CD4-positive, alpha-beta T cell treated with Interleukin-15 for 1 hour (primary cell): Measurements from ENCODE around the gene FYN.

Experiments used
- DNase-seq: peaks from one replicate; pipeline ENCODE4 v3.0.0-alpha.2; 2020

The FYN gene

DNA sequence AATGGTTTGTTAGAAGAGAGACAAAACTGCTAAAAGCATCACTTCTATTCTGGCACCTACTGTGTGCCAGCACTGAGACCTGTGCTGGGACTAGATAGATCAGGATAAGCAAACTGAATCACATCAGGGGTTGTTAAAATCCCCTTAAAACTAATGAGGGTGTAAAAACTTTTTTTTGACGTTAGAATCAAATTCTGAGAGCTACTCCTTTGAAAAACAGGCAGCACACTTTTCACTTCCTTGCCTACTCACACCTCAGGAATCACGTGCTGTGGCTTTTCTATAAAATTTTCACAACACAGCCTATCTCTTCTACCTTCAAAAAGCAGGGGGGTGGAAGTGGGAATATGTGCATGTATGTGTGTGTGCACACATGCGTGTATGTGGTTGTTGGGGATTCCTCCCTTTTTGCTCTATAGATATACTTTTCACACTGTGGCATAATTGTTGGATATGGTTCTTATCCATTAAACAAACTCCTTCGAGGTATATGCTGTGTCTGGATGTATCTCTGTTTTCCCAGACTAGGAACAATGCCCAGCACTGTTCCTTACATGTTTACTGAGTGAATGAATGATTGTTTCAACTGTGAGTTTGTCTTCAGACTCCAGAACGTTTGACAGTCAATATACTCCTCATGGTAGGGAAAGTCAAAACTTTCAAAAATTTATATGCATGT is 105.4 kb downstream of the FYN start:
- peak; percentile 60 for DNase-seq

DNA sequence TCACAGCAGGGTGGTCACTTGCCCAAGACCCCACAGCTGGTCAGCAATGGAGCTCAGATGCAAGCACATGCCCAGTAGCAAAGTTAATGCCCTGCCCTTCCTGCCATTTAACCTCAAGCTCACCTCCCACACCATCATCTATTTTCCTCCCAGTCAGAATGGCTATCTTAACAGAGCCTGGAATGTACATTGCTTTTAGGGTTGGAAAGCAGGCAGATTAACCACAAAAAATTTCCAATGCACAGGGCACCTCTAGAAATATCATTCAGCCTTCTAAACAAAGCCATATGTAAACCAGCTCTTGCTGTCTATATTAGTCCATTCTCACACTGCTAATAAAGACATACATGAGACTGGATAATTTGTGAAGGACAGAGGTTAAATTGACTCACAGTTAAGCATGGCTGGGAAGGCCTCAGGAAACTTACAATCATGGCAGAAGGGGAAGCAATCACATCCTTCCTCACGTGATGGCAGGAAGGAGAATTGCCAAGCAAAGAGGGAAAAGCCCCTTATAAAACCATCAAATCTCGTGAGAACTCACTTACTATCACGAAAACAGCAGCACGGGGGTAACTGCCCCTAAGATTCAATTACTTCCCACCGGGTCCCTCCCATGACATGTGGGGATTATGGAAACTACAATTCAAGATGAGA is 106.9 kb downstream of the FYN start:
- no peak for DNase-seq

DNA sequence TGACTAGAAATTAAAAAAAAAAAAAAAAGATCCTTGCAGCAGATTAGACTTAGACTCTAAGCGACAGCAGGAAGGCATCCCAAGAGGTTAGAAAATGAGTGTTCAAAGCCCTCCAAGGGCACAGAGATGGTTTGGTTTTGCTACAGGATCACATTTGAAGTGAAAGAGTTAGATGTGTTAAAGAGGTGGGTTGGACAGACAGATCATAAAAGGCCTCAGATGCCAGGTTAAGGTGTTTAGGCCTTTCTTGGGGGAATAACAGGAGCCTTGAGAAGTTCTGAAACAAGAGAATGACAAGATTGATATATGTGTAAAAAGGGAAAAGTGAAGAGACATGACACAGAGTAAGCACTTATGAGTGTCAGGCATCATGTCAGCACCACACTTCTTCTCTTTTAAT is 107.5 kb downstream of the FYN start:
- no peak for DNase-seq

DNA sequence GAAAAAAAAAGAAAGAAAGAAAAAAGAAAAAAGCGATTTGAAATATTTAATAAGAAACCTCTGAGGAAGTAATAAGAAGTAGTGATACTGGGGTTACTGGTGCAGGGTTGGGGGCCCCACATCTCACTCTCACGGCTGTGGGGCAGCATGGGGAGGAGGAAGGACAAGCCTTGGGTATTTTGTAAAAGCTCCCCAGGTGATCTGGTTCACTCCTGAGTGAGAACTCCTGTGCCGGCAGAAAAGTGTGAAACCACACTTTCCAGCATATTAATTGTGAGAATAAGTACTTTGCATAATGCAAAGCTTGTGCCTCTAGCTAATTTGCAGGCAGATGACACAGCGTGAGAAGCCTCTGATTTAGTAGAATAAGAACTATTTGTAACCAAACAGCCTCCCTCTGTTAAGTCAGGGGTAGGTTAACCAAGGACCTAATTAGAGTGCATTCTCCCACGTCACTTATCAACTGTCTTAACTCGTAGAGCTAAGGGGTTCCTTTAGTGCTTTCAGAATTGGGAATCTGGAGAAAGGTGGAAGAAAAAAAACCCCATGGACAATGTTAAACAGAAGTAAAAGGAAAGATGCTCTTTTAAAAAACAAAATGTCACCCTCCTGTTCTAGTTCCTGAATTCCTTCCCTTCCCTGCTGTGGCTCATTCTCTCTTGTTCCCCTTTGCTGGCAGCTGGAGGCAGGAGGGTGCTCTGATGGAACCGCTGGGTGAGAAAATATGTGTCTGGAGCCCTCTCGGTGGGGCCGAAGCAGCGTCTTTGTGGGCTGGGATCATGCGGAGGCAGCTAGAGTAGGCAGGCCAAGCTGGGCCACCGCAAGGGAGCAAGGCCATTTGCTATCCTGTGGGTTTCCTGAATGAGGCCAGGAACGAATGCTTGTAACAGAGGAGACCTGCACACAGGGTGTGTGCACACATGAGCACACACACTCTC is 108.7 kb downstream of the FYN start:
- peak; percentile 57 for DNase-seq

DNA sequence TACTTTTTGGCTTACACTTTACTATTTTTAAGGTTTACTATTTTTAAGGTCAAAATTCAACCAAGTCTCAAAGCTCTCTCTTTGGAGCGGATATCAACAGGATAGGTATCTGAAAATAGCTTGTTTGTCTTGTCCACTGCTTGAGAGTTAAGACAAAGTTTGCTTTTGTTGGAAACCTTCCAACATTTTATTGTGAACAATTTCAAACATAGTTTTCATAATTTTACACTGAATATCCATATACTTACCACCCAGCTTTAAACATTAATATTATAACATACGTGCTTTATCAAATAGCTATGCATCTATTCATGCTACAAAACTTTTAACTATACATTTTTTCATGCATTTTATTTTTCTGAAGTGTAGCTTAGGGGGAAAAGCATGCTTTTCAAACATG is 109.9 kb downstream of the FYN start:
- no peak for DNase-seq

DNA sequence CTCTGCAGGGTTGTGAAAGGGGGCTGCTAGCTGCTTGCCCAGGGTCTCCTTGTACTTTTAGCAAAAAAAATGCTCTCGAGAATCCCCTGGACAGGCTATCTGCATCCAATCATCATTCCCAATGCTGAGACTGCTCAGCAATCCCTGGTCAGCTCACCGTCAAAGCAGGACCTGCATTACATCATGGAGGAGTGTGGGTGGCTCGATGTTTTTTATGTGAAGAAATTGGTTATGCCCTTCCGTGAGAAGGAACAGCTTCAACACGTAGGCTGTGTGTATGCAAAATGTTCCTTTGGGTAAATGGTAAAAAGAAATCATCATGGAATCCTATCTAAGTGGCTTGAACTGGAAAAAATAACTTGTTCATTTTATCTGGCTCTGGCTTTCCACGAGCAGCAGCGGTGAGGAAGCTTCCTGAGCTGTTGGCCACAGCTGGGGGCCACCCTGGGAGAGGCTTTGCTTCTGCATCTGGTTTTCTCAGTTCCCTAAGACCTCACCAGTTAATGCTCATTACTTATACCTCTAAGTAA is 111.4 kb downstream of the FYN start:
- no peak for DNase-seq

DNA sequence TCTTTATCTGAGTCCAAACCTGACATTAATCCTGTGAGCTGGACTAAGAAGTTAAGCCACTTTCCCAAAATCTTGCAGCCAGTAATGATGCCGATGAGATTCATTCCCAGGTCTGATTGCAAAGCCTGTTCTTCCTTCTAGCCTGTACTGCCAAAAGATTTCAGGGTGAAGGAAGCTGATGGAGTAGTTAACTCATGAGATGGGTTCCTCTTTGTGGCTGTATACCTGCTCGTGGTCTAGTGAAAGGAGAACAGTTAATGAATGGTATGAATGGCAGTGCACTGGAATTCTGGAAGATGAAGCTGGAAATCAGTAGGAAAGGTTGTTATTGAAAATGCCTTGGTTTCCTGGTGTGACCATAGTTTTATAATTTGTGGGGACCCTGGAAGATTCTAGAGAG is 112.0 kb downstream of the FYN start:
- no peak for DNase-seq

DNA sequence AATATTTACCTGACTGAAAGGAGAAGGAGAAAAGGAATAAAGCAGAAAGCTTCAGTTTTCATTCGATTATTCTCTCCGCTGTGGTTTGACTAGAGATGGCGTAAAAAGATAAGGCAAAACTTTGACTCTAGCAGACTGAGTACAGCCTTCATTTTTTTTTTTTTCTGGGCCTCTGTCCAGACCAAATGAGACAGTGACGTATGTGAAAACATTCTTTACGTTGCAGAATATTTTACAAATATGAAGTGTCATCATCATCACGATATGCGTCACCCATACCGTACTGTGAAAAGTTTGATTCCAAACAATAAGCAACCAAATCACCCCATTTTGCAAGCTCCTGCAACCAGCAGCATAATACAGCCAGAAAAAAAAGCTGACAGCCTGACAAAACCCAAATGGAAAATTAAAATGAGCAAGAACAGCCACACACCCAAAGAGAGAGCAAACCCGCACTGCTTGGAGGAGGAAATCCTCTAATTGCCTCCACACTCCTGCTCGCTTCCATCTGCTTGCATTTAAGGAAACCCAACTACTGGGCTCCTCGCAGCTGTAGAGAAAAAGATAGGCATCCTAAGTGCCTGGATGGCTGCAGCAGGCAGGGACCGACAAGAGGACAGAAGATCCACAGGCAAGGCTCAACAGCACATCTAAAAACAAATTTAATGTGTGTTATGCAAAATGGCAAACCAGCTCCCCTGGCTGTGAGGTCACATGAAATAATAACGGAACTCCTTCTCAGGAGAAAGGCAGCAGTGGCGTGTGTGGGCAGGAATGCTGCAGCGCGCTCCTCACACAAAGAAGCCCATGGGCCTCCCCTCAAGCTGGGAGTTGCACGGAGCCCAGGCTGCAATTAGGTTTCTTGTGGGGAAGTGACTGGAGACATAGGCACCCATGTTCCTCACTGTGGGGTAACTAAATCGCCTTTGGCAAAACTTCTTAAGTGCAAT is 113.1 kb downstream of the FYN start:
- peak; percentile 63 for DNase-seq

DNA sequence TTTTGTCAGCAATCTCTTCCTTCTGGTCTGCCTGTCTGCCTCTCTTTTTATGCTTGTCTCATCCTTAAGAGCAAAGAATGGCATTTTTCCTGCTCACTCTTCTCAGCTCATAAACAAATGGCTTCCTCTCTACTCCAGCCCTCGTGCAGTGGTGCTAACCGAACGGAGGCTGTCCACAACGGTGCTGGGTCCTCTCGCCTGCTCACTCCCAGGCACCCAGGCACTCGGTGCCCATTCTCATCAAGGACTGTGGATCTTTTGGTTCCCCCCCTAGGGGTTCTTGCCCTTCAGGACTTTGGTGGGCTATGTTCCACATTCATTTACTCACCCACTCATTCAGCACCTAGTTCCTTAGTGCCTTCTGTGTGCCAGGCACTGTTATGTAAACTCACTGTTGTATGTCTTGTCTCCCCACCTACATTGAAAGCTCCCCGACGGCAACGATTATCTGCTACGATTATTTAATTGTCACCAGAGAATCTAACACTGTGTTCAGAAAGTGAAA is 113.9 kb downstream of the FYN start:
- DNase-seq = peak; percentile 47

DNA sequence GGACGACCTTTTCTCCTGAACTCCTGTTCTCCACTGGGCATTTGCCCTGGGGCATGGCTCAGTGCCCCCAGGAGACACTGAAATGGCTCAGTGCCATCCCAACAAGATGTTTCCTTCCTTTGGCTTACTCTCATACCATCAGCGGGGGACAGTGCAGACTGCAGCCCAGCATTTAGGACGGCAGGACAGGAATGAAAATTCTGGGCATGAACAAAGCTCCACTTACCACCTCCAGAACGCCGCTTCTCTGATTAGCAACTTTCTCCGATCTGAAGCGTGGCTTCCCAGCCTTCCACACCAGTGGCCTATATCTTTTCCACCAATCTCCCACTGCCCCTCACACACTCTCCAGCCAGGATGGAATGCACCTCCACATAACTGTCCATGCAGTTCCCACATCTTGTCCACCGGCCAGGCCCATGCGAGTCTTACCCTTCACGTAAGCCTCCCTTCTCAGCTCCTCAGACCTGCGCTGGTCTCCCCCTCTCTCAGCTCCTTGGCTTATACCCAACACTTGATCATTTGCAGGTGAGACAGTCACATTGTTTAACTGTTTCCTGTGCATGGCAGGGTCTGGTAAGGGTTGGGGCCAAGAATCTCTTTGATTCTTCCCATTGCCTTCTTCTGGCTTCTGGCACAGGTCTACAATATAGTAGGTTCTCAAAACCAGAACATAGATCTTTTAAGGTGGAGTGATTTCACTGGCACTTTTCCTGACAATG is 114.5 kb downstream of the FYN start:
- DNase-seq = peak; percentile 52

DNA sequence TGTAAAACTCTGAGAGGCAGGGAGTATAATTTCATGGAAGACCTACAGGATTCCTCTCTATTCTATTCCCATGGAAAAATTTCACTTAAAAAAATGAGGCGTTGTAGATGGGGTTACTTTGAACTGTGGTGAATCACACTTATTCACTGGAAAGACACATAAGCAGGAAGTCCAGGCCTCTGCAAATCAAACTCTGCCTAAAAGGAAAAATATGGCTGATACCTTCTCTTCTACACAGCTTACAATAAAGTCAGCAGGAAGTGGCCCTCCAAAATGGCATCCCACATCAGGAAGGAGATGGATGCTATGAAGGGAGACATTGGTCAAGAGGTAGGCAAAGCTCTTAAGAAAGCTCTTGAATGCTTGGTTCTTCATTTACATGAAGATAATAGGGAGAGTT is 115.9 kb downstream of the FYN start:
- peak; percentile 49 for DNase-seq

DNA sequence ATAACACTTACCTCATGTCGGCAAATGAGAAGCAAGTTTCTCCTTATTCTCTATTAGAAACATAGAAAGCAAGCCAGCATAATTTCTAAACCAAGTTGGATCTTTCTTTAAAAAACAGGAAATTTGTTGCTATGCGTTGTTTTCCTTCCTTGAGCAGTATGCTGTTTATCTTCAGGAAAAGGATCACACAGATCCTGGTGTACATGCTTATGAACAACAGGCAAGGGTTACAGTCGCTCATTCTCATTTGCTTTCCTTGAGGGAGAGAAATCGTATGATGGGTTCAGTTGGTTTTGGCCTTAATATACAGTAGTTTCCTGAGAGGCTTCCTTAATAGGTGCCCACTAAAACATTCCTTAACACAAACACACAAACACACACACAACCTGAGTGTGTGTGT is 118.8 kb downstream of the FYN start:
- no peak for DNase-seq

DNA sequence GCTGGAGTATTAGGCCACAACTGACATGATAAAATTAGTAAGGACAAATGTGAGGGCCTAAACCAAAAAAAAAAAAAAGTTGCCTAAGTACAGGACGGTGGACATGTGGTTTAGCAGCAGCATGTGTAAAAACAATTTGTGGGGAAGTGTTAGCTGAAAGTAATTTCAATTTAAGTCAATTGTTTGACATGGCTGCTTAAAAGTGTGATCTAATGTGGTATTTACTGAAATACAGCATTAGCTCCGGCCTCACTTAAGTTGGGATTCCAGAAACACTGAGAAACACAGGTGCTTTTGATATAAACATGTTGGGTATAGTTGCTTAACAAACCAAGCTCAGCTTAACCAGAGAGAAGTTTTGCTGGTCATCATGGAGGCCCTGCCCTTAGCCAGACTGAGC is 119.7 kb downstream of the FYN start:
- no peak for DNase-seq

DNA sequence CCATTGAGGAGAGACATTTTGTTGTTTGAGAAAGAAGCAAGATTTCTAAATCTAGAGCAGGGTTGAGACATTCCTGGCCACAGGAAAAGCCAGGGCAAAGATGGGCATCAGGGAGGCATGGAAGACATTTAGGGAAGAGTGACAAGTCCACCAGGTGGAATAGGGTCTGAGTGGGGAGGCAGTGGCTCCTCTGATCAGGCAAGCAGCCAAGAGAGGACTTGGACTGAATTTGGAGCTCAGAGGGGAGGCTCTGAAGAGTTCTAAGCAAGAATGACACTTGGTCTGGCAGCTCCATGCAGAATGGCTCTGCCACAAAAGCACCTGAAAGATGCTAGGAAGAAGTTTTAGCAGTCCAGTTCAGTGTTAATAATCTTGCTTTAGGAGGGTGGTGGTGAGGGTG is 120.8 kb downstream of the FYN start:
- no peak for DNase-seq

DNA sequence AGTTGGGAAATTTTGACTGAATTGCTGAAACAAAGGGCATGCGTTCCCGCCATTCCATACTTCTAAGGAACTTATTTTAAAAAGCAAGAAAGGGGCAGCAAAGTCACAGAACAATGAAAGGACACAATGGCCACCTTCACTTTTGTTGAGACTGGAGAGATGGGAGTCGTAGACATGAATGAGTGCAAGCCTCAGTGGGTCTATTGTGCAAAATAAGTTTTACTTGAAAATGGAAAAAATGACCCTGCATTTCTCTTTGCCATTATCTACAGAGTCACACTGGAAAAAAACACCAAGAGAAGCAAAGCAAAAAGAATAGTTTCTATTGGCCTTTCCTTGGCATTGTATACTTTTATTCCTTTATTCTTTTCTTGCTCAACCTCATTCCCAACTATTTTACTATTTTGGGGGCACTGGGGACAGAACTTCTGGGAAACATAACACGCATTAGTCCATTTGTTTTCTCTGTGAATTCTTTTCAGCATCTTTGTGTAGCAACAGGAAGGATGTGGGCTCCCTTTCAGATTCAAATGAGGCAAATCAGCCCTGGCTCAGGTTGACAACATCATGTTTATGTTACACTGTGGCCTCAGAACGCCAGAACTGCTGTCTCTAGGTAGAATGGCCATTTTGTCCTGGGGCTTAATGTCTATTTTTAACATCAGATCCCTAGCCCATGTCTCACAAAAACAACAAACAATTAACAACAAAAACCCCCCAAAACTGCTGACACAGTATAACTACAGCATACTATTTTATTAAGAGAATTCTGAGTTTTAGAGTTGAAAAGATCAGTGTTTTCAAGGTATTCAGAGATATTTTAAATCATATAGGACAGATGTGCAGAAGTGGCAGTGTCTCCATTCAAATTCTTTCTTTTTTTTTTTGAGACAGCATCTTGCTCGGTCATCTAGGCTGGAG is 122.2 kb downstream of the FYN start:
- peak; percentile 81 for DNase-seq

DNA sequence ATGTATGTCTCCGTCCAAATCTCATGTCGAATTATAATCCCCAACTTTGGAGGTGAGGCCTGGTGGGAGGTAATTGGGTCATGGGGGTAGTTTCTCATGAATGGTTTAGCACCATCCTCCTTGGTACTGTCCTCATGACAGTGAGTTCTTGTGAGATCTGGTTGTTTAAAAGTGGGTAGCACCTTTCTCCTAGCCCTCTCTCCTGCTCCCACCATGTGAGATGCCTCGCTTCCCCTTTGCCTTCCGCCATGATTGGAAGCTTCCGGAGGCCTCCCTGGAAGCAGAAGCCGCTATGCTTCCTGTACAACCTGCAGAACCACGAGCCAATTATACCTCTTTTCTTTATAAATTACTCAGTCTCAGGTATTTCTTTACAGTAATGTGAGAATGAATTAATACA is 123.1 kb downstream of the FYN start:
- no peak for DNase-seq

DNA sequence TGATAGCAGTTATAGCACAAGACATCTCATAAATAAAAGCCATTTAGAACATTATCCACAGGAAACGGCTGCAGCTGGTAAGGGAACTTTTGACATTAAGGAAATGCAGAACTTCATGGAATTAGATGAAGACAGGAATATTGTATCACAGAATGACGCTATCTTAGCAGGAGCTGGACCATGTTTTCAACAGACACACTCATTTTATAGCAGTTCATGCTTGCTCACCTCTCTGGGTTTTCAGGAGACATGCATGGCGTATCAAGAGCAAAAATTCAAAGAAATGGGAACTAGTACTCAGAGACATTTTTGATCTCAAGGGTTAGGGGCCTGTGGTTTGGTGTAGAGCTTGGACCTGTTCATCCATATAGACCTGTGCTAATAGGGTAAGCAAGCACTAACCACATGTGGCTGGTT is 125.0 kb downstream of the FYN start:
- DNase-seq = no peak

DNA sequence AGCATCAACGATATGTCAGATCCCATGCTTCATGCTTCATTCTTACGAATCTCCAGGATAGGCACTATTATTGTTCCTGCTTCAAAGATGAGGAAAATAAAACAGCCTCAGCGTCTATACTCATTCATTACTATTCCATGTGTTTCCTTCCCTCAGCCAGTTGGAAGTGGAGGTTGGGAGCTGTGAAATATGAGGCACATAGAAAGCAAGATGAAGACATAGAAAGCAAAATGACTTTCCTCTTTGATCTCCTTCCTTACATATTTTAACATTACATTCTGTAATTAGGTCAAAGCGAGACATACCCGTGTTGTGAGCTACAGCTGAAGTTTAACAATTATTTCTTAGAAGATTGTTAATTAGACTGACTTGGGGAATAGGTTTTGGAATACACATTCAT is 125.4 kb downstream of the FYN start:
- no peak for DNase-seq

DNA sequence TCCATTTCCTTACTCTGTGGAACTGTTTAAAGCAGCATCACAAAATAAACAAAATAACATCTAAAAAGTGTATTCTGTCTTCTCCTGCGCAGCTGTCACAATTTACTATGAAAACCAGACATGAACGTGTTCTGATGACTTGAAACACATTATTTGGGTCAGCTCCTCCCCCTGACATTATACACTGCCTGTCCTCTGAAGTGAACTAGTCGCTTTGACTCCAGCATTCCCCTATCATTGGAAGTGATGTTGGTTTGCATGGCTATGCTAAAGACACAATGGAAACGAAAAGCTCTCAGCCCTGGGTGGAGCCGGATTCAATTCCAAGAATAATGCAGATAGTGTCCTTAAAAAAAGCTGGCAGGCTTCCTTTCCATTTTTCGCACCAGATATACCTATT is 125.9 kb downstream of the FYN start:
- DNase-seq = no peak

DNA sequence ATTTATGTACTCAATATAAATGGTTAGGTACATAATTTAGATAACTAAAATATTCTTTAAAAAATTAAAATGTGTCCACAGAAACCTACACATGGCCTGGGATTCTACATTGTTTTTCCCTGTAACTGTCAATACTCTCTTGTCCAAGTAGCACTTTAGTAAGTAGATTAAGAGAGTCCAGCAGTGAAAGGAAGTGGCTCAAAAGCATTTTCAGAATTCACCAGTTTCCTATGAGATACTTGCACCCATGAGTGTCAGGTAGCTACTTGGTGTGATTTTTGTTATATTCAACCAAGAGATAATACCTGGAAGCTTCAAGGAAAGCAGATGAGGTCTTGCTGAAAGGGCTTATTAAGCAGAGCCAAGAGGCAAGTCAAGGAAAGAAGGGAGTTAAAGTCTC is 126.3 kb downstream of the FYN start:
- DNase-seq = no peak
